DND-41 (cell line): ENCODE measurements around the gene DHCR7.

Source experiments
- EZH2 ChIP-seq: IDR thresholded peaks from 3 replicates; pipeline ENCODE4 v1.6.1; 2012; ENCODE audit warnings: borderline replicate concordance, low read depth, mild to moderate bottlenecking, moderate library complexity, low read length, inconsistent platforms; ENCODE audit not compliant: severe bottlenecking
- TF ChIP-seq, protein P1 (sequence below): IDR thresholded peaks from 2 replicates; pipeline ENCODE4 v1.5.1; 2012; ENCODE audit warnings: borderline replicate concordance, low read length, moderate library complexity, mild to moderate bottlenecking; ENCODE audit not compliant: poor library complexity, severe bottlenecking; ENCODE audit errors: extremely low read depth

DNA sequence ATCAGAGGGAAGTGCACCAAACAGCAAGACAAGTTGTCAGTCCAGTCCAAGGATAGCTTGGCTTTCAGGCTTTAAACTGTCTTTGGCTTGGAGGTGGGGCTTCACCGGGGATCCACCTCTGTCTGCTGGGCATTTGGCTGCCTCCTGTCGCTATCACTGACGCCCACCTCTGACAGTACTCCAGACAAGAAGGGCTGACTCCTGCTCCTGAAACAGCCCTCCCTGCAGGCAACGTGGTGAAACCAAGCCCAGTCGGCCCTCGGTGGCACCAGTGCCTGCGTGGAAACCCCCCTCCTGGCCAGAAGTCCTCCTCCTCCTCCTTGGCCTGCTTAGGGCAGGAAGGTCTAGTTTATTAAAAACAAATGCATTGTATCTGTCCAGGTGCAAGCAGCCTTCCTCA lies 16.9 kb downstream of the DHCR7 start:
- TF ChIP-seq, protein P1, sequence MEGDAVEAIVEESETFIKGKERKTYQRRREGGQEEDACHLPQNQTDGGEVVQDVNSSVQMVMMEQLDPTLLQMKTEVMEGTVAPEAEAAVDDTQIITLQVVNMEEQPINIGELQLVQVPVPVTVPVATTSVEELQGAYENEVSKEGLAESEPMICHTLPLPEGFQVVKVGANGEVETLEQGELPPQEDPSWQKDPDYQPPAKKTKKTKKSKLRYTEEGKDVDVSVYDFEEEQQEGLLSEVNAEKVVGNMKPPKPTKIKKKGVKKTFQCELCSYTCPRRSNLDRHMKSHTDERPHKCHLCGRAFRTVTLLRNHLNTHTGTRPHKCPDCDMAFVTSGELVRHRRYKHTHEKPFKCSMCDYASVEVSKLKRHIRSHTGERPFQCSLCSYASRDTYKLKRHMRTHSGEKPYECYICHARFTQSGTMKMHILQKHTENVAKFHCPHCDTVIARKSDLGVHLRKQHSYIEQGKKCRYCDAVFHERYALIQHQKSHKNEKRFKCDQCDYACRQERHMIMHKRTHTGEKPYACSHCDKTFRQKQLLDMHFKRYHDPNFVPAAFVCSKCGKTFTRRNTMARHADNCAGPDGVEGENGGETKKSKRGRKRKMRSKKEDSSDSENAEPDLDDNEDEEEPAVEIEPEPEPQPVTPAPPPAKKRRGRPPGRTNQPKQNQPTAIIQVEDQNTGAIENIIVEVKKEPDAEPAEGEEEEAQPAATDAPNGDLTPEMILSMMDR = no peak
- no peak for TF ChIP-seq EZH2
